Metanephros (tissue), 2 donors: ENCODE measurements around the gene SLC25A15. TPM values are rescaled to one million over a fixed set of nuclear protein-coding genes. Genes with fewer than 3 reads are reported as not detected.

ENCODE experiments used
- small RNA-seq: library from RNA; depleted of rRNA; stranded (forward); fragments of <200 nt; gene quantifications from one replicate; pipeline ENCODE3, GENCODE V24; 2014; ENCODE audit warnings: low replicate concordance
- total RNA-seq: library from RNA; depleted of rRNA; stranded (reverse); fragments of >200 nt; gene quantifications from one replicate; pipeline ENCODE4 v1.2.3, GENCODE V29; 2014

SLC25A15 gene
- total RNA-seq = 15.7 TPM

DNA sequence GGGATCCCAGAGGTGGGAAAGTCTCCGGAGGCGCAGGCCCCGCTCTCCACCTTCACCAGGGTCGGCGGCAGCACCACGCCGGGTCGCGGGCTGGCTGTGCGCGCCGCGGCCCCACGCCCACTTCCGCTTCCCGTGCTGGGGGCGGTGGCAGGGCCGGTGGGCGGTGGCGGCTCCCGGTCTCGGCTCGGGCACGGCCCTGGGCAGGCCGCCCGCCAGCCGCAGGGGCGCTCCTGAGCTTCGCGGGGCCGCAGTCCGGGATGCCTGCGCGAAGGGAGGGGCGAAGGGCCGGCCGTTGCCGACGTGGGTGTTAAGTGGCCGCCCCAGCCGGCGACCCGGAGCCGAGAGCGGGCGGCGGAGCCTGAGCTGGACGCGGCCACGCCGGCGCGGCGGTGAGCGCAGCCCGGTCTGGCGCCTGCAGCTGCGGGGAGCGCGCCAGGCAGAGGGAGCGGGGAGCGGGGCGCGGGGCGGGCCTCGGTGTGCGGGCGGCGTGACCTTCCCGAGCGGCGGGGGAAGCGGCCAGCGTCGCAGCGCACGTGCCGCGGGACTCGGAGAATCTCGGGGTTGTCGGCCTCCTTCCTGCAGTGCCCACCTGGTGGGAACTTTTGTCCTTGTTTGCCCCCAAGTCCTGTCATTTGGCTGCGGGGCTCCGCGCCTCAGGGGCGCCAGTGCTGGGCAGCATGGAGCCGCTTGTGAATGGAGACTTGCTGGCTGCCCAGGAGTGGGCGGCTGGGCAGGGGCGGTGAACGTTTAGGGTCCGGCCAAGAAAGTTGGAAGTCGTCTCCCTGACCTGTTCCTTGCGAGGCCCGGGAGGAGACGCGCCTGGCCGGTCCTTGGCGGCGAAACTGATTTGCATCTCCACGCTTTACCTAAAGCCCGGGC, at the start of gene SLC25A15:
TSS of gene SLC25A15 (plus strand) at position 337 of the 879 bp plus-strand sequence. CDS start 3,616 bp downstream, outside the sequence.

DNA sequence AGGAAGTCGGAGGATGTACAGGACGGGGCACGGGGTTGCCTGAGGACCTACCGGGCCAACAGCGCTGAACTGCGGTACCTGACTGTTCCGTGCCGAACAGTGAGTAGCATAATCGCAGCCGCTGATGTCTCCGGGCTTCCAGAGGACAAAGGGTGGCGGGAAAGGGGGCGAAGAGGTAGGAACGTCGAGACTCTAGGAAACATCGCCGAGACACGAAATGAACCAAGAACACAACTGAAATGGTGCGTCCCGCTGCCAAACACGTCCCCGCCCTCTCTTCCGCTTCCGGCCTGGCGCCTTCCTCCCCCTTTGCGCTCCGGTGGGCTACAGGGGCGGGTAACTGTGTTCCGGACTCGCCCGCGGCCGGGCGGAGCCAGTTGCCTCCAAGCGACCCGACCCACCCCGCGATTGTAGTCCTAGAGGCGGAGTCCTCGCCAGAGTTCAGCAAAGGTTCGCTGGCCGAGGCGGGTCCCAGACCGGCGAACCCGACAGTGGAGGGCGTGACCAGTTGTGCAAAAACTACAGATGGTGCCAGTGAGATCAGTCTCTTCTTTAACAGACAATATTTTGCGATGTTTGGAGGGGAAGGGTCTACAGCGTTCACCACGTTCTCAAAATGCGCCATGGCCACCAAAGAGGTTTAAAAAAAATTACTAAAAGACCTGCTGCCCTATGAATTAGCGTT, 18.3 kb upstream of the SLC25A15 start, which contains the start of gene MRPS31:
TSS of gene MRPS31 (minus strand) at position 257 of the 685 bp plus-strand sequence. CDS start at position 203, 54 bp downstream.

Small RNA genes lying within 50 kb of the gene (small RNA-seq; reads per million reads assigned to genes)
- gene MIR621 = not detected

Other genes with a start within 250 kb of the SLC25A15 start
- gene FOXO1, start 123.0 kb upstream of the SLC25A15 start, total RNA-seq = 23.8 TPM
- 23.1 TPM for gene MRPS31, start 18.4 kb upstream of the SLC25A15 start, total RNA-seq
- 77.8 TPM for gene ELF1, start 229.7 kb downstream of the SLC25A15 start, total RNA-seq